ENCODE measurements around the gene ATP6V1G2. TPM values are rescaled to one million over a fixed set of nuclear protein-coding genes. Genes with fewer than 3 reads are reported as not detected.

ATP6V1G2 gene
- polyA plus RNA-seq, 3 donors, result 0.41 TPM; not detected in 2

- peak overlapping the region; percentile 41 for H3K9ac ChIP-seq (ENCODE audit: insufficient read depth, low read length, poor library complexity, severe bottlenecking)
- H3K4me3 ChIP-seq (replicated peaks in 1 of 3; ENCODE audit: low read depth in 2 of 3, low read length in 3 of 3), result peak overlapping the region; percentile 28 to 71 (median 33)
- 87% methylated on average over 21 of the region's 24 CpGs for WGBS (ENCODE audit: insufficient coverage)
- H3K4me1 Mint-ChIP-seq, result peaks cover 45% of the 10 kb centered on the region
- peaks cover 46% of the 10 kb centered on the region for H3K79me2 ChIP-seq (ENCODE audit: insufficient read depth, low read length)
- H3K9me3 ChIP-seq (replicated peaks in 1 of 2; ENCODE audit: control insufficient read depth in 1 of 2, insufficient read depth in 1 of 2, low read length in 2 of 2), result no peaks in the 10 kb centered on the region
- no peaks in the 10 kb centered on the region for H3K27me3 ChIP-seq (ENCODE audit: control insufficient read depth in 2 of 2, insufficient read depth in 2 of 2, low read length in 2 of 2)
- H3K27me3 Mint-ChIP-seq (ENCODE audit: low read depth in 3 of 3), result no peaks in the 10 kb centered on the region
- H3K4me2 ChIP-seq (replicated peaks; ENCODE audit: extremely low read depth, low read length, poor library complexity, severe bottlenecking), result peak overlapping the region; percentile 70
- peaks cover 0 to 21% of the 10 kb centered on the region in 2 donors for H3K36me3 ChIP-seq (replicated peaks in 1 of 2; ENCODE audit: control insufficient read depth in 1 of 2, insufficient read depth in 2 of 2, low read length in 2 of 2)
- TF ChIP-seq CTCF (IDR thresholded peaks at IDR 0.05), result no peak
- peak in 1 of 3 donors; percentile 22 for DNase-seq
- H3K27ac ChIP-seq (ENCODE audit: low read depth in 1 of 2, low read length in 2 of 2), result peak overlapping the region; percentile 54 to 68
- H3K4me1 ChIP-seq (ENCODE audit: control insufficient read depth in 1 of 2, insufficient read depth in 2 of 2, low read length in 2 of 2), result peaks cover 33 to 42% of the 10 kb centered on the region in 2 donors
- H3K36me3 Mint-ChIP-seq, result peaks cover 11 to 23% of the 10 kb centered on the region in 2 donors
- no peaks in the 10 kb centered on the region for H4K20me1 ChIP-seq (ENCODE audit: insufficient read depth, low read length)
- no peaks in the 10 kb centered on the region for H3K9me3 Mint-ChIP-seq
- intact Hi-C loops (cut with micrococcal nuclease), result loop anchor here (2.0 to 10.0 kb wide), 7 partner anchors 51 to 407 kb away; partner anchors contain the start of genes C6orf47 (in 1 of the 2), CLIC1 (in 1 of the 2), GPANK1 (in 1 of the 2) and MICB (in 1 of the 2)
- H3K27ac Mint-ChIP-seq, result peak overlapping the region; percentile 86 to 96 (median 92)
- peak overlapping the region; percentile 65 to 86 for H3K4me3 Mint-ChIP-seq
- H2AFZ ChIP-seq (ENCODE audit: insufficient read depth, low read depth, low read length, poor library complexity, severe bottlenecking), result peak overlapping the region; percentile 58
These were observed 1.5 kb upstream of the ATP6V1G2 start for GRCh38 chr6:31547727-31548543.

- Mint-ChIP-seq H3K27me3 (ENCODE audit: low read depth in 3 of 3) (no peaks in the 10 kb centered on the region), H3K36me3 (peaks cover 11 to 22% of the 10 kb centered on the region in 2 donors), H3K4me3 (peak within 1 kb of the TSS; percentile 65 to 86), H3K27ac (peak within 1 kb of the TSS; percentile 86 to 96 (median 92)), H3K4me1 (peaks cover 45% of the 10 kb centered on the region), H3K9me3 (no peaks in the 10 kb centered on the region)
- H3K9me3 ChIP-seq (replicated peaks in 1 of 2; ENCODE audit: control insufficient read depth in 1 of 2, insufficient read depth in 1 of 2, low read length in 2 of 2), result no peaks in the 10 kb centered on the region
- intact Hi-C loops (cut with micrococcal nuclease), result loop anchor here (2.0 to 10.0 kb wide), 7 partner anchors 52 to 408 kb away; partner anchors contain the start of genes C6orf47 (in 1 of the 2), CLIC1 (in 1 of the 2), GPANK1 (in 1 of the 2) and MICB (in 1 of the 2)
- peak within 1 kb of the TSS; percentile 54 to 68 for H3K27ac ChIP-seq (ENCODE audit: low read depth in 1 of 2, low read length in 2 of 2)
- H3K4me1 ChIP-seq (ENCODE audit: control insufficient read depth in 1 of 2, insufficient read depth in 2 of 2, low read length in 2 of 2), result peaks cover 36 to 45% of the 10 kb centered on the region in 2 donors
- peaks cover 50% of the 10 kb centered on the region for H3K79me2 ChIP-seq (ENCODE audit: insufficient read depth, low read length)
- H3K9ac ChIP-seq (ENCODE audit: insufficient read depth, low read length, poor library complexity, severe bottlenecking), result peak within 1 kb of the TSS; percentile 41
- no peaks in the 10 kb centered on the region for H3K27me3 ChIP-seq (ENCODE audit: control insufficient read depth in 2 of 2, insufficient read depth in 2 of 2, low read length in 2 of 2)
- peak; percentile 87 to 95 (median 92) for DNase-seq
- no peaks in the 10 kb centered on the region for H4K20me1 ChIP-seq (ENCODE audit: insufficient read depth, low read length)
- peak; percentile 52 for TF ChIP-seq CTCF (IDR thresholded peaks at IDR 0.05)
- WGBS (ENCODE audit: insufficient coverage), result 0% methylated on average over 8 of the region's 25 CpGs
- H3K4me3 ChIP-seq (replicated peaks in 1 of 3; ENCODE audit: low read depth in 2 of 3, low read length in 3 of 3), result peak within 1 kb of the TSS; percentile 33 to 71 (median 34)
- H3K4me2 ChIP-seq (replicated peaks; ENCODE audit: extremely low read depth, low read length, poor library complexity, severe bottlenecking), result peak within 1 kb of the TSS; percentile 70
- peaks cover 0 to 21% of the 10 kb centered on the region in 2 donors for H3K36me3 ChIP-seq (replicated peaks in 1 of 2; ENCODE audit: control insufficient read depth in 1 of 2, insufficient read depth in 2 of 2, low read length in 2 of 2)
- H2AFZ ChIP-seq (ENCODE audit: insufficient read depth, low read depth, low read length, poor library complexity, severe bottlenecking), result peak within 1 kb of the TSS; percentile 58
These were observed 734 bp upstream of the ATP6V1G2 start, which contains the start of gene NFKBIL1 for GRCh38 chr6:31546958-31547726. Gene NFKBIL1 (plus strand): TSS chr6:31547608. CDS start chr6:31547695, 87 bp downstream.
